Neural cell (in vitro differentiated cells): Measurements from ENCODE around the gene ATG2B. TPM values are rescaled to one million over a fixed set of nuclear protein-coding genes. Genes with fewer than 3 reads are reported as not detected.

Source experiments
- H2AFZ ChIP-seq: fragments of 200-600, 300-800 bp; sonication (generic), shearing (Covaris generic); 2 replicates; pipeline ENCODE4 v1.6.0; 2014; ENCODE audit warnings: low read depth, mild to moderate bottlenecking, antibody characterized with exemption, low read length, moderate library complexity
- H3F3A ChIP-seq: fragments of 200-600 bp; shearing (Covaris generic); 2 replicates; pipeline ENCODE4 v1.6.1; 2016; ENCODE audit warnings: mild to moderate bottlenecking, moderate library complexity, mixed read lengths, antibody characterized with exemption, low read length; ENCODE audit not compliant: insufficient read depth, poor library complexity, severe bottlenecking
- H3K27ac ChIP-seq: fragments of 200-600, 300-800 bp; sonication (generic), shearing (Covaris generic); 2 replicates; pipeline ENCODE4 v1.5.1; 2014; ENCODE audit warnings: mild to moderate bottlenecking, low read length, moderate library complexity
- H3K27me3 ChIP-seq: fragments of 300-800, 200-600 bp; sonication (generic), shearing (Covaris generic); 2 replicates; pipeline ENCODE4 v1.6.0; 2014; ENCODE audit warnings: mild to moderate bottlenecking, low read depth, low read length, moderate library complexity; ENCODE audit not compliant: insufficient read depth
- H3K36me3 ChIP-seq: fragments of 300-800, 200-600 bp; sonication (generic), shearing (Covaris generic); 2 replicates; pipeline ENCODE4 v1.5.1; 2014; ENCODE audit warnings: mild to moderate bottlenecking, antibody characterized with exemption, low read length, moderate library complexity; ENCODE audit not compliant: insufficient read depth
- H3K4me2 ChIP-seq: fragments of 300-800, 200-600 bp; sonication (generic), shearing (Covaris generic); 2 replicates; pipeline ENCODE4 v1.6.0; 2014; ENCODE audit warnings: mild to moderate bottlenecking, low read length
- H3K4me3 ChIP-seq: fragments of 300-800, 200-600 bp; sonication (generic), shearing (Covaris generic); 2 replicates; pipeline ENCODE4 v1.5.1; 2014; ENCODE audit warnings: mild to moderate bottlenecking, low read length, moderate library complexity
- H3K79me2 ChIP-seq: fragments of 200-600 bp; shearing (Covaris generic); replicated peaks from 2 replicates; pipeline ENCODE4 v1.6.0; 2014; ENCODE audit warnings: mild to moderate bottlenecking, low read length, moderate library complexity; ENCODE audit not compliant: insufficient read depth
- H3K9ac ChIP-seq: fragments of 300-800, 200-600 bp; sonication (generic), shearing (Covaris generic); 2 replicates; pipeline ENCODE4 v1.6.1; 2016; ENCODE audit warnings: mild to moderate bottlenecking, low read length, mixed read lengths
- H3K9me2 ChIP-seq: fragments of 200-600 bp; shearing (Covaris generic); 2 replicates; pipeline ENCODE4 v1.6.1; 2016; ENCODE audit warnings: mild to moderate bottlenecking, low read length, mixed read lengths; ENCODE audit not compliant: insufficient read depth
- H3K9me3 ChIP-seq: fragments of 200-600, 300-800 bp; sonication (generic), shearing (Covaris generic); 2 replicates; pipeline ENCODE4 v1.6.1; 2016; ENCODE audit warnings: mild to moderate bottlenecking, mixed run types, low read length, moderate library complexity, mixed read lengths
- H4K20me1 ChIP-seq: fragments of 200-600 bp; shearing (Covaris generic); 2 replicates; pipeline ENCODE4 v1.6.1; 2016; ENCODE audit warnings: mild to moderate bottlenecking, mixed run types; ENCODE audit not compliant: insufficient read depth
- EP300 ChIP-seq: fragments of 450-650 bp; conservative IDR thresholded peaks from 2 replicates; pipeline ENCODE4 v1.6.1; 2014; ENCODE audit warnings: antibody characterized with exemption, mild to moderate bottlenecking, moderate library complexity; ENCODE audit not compliant: poor library complexity, severe bottlenecking
- EZH2 ChIP-seq: fragments of 200-600, 300-800 bp; shearing (Covaris generic), sonication (generic); IDR thresholded peaks from 2 replicates; pipeline ENCODE4 v1.6.1; 2014; ENCODE audit warnings: antibody characterized with exemption, low read length, borderline replicate concordance, mild to moderate bottlenecking; ENCODE audit not compliant: insufficient read depth, poor library complexity, severe bottlenecking
- MXI1 ChIP-seq: fragments of 450-650 bp; conservative IDR thresholded peaks from 2 replicates; pipeline ENCODE4 v1.6.1; 2014; ENCODE audit warnings: antibody characterized with exemption, mild to moderate bottlenecking; ENCODE audit not compliant: poor library complexity, severe bottlenecking
- POLR2AphosphoS5 ChIP-seq: IDR thresholded peaks from 2 replicates; pipeline ENCODE4 v1.6.1; 2012
- RAD21 ChIP-seq: fragments of 450-650 bp; conservative IDR thresholded peaks from 2 replicates; pipeline ENCODE4 v1.6.1; 2014; ENCODE audit warnings: antibody characterized with exemption, mild to moderate bottlenecking, moderate library complexity
- SMC3 ChIP-seq: fragments of 450-650 bp; conservative IDR thresholded peaks from 2 replicates; pipeline ENCODE4 v1.6.1; 2014; ENCODE audit warnings: antibody characterized with exemption, mild to moderate bottlenecking, moderate library complexity; ENCODE audit not compliant: poor library complexity
- TAF1 ChIP-seq: IDR thresholded peaks from 2 replicates; pipeline ENCODE4 v1.6.1; 2012; ENCODE audit warnings: low read depth
- polyA plus RNA-seq: library from polyadenylated mRNA; depleted of rRNA; stranded (reverse); fragments of >200 nt; gene quantifications from 2 replicates; pipeline ENCODE4 v1.2.3, GENCODE V29; 2014
- TF ChIP-seq, protein P1 (sequence below): fragments of 450-650 bp; IDR thresholded peaks from 2 replicates; pipeline ENCODE4 v1.5.1; 2014; ENCODE audit warnings: antibody characterized with exemption, mild to moderate bottlenecking, moderate library complexity; ENCODE audit not compliant: poor library complexity, severe bottlenecking
- TF ChIP-seq, protein P2 (sequence below): IDR thresholded peaks from 2 replicates; pipeline ENCODE4 v1.6.1; 2012; ENCODE audit warnings: borderline replicate concordance

Gene ATG2B
- polyA plus RNA-seq, 1 donor from 2014 or later: 16.2 TPM

DNA sequence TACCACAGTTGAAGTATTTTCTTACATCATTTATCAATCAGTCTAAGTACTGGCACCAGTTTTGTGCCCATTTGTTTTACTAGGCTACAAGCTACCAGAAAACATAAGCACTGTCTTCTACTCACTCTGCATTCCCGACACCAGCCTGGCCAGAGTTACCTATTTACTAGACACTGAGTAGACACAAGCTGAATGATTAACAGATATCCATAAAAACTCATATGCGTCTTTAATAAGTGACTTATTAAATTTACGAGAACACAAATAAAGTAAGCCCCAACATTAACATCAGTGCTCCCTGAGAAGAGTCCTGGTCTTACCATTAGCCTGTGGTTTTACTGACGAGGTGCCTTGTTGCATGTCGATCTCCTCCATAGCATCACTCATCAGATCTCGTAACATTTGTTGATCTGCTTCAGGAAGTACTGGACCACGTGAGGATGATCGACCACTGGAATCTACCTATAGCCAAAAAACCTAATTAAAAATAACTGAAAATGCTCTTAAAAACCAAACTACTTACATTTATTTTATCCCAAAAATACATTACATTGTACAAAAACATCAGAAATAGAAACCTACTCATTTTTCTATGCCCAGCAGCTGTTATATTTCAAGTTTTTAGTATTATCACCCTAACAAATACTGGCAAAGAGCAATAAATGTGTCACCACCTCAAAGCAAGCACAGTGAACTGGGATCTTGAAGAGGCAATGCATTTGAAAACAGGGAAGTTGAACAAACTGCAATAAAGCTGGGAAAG is 53.8 kb downstream of the ATG2B start:
- no peak overlapping the region for H3K27ac ChIP-seq
- no peak overlapping the region for H3K9ac ChIP-seq

DNA sequence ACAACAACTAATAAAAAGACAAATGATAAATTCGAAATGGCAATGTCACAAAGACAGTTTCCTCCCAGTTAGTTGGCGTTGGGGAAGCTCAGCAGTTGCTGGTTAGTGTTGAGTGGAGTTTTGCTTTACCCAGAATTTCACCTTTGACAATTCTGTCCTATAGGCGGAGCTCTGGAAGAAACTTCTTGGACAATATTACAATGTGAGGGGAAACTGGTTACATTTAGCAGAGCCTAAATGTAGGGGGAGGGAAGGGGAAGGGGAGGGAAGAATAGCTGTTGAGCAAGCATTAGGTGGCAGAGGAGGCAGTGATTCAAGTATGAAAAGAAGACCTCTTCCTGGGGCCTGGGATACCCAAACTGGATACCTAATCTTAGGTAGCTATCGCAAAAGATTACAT is 55.7 kb downstream of the ATG2B start:
- H3K4me2 ChIP-seq: no peak overlapping the region
- H3K9me3 ChIP-seq: no peaks in the 10 kb centered on the region
- no peak overlapping the region for H3K9ac ChIP-seq
- H4K20me1 ChIP-seq: no peaks in the 10 kb centered on the region
- no peaks in the 10 kb centered on the region for H3F3A ChIP-seq
- no peak overlapping the region for H2AFZ ChIP-seq
- TF ChIP-seq EP300 (no peak), POLR2AphosphoS5 (no peak), RAD21 (no peak), MXI1 (no peak), EZH2 (no peak), TAF1 (no peak), SMC3 (no peak)
- TF ChIP-seq, protein P1, sequence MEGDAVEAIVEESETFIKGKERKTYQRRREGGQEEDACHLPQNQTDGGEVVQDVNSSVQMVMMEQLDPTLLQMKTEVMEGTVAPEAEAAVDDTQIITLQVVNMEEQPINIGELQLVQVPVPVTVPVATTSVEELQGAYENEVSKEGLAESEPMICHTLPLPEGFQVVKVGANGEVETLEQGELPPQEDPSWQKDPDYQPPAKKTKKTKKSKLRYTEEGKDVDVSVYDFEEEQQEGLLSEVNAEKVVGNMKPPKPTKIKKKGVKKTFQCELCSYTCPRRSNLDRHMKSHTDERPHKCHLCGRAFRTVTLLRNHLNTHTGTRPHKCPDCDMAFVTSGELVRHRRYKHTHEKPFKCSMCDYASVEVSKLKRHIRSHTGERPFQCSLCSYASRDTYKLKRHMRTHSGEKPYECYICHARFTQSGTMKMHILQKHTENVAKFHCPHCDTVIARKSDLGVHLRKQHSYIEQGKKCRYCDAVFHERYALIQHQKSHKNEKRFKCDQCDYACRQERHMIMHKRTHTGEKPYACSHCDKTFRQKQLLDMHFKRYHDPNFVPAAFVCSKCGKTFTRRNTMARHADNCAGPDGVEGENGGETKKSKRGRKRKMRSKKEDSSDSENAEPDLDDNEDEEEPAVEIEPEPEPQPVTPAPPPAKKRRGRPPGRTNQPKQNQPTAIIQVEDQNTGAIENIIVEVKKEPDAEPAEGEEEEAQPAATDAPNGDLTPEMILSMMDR: no peak
- TF ChIP-seq, protein P2, sequence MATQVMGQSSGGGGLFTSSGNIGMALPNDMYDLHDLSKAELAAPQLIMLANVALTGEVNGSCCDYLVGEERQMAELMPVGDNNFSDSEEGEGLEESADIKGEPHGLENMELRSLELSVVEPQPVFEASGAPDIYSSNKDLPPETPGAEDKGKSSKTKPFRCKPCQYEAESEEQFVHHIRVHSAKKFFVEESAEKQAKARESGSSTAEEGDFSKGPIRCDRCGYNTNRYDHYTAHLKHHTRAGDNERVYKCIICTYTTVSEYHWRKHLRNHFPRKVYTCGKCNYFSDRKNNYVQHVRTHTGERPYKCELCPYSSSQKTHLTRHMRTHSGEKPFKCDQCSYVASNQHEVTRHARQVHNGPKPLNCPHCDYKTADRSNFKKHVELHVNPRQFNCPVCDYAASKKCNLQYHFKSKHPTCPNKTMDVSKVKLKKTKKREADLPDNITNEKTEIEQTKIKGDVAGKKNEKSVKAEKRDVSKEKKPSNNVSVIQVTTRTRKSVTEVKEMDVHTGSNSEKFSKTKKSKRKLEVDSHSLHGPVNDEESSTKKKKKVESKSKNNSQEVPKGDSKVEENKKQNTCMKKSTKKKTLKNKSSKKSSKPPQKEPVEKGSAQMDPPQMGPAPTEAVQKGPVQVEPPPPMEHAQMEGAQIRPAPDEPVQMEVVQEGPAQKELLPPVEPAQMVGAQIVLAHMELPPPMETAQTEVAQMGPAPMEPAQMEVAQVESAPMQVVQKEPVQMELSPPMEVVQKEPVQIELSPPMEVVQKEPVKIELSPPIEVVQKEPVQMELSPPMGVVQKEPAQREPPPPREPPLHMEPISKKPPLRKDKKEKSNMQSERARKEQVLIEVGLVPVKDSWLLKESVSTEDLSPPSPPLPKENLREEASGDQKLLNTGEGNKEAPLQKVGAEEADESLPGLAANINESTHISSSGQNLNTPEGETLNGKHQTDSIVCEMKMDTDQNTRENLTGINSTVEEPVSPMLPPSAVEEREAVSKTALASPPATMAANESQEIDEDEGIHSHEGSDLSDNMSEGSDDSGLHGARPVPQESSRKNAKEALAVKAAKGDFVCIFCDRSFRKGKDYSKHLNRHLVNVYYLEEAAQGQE: no peak
- no peak overlapping the region for H3K27ac ChIP-seq
- no peak overlapping the region for H3K4me3 ChIP-seq
- H3K79me2 ChIP-seq: no peaks in the 10 kb centered on the region
- H3K36me3 ChIP-seq: no peaks in the 10 kb centered on the region
- H3K9me2 ChIP-seq: no peaks in the 10 kb centered on the region
- H3K27me3 ChIP-seq: no peaks in the 10 kb centered on the region

More for the DNA sequence above, 53.8 kb downstream of the ATG2B start:
- H3K79me2 ChIP-seq: no peaks in the 10 kb centered on the region
- TF ChIP-seq EP300 (no peak), POLR2AphosphoS5 (no peak), RAD21 (no peak), TAF1 (no peak), MXI1 (no peak), SMC3 (no peak), EZH2 (no peak)
- TF ChIP-seq, protein P2: no peak
- TF ChIP-seq, protein P1: no peak
- no peaks in the 10 kb centered on the region for H4K20me1 ChIP-seq
- no peaks in the 10 kb centered on the region for H3F3A ChIP-seq
- H3K36me3 ChIP-seq: no peaks in the 10 kb centered on the region
- H3K4me2 ChIP-seq: no peak overlapping the region
- no peak overlapping the region for H3K4me3 ChIP-seq
- H3K9me2 ChIP-seq: no peaks in the 10 kb centered on the region
- H3K9me3 ChIP-seq: no peaks in the 10 kb centered on the region
- H3K27me3 ChIP-seq: no peaks in the 10 kb centered on the region
- H2AFZ ChIP-seq: no peak overlapping the region
